Psoas muscle (tissue), 8 donors: ENCODE data around the gene SMTNL1. TPM values are rescaled to one million over a fixed set of nuclear protein-coding genes. Genes with fewer than 3 reads are reported as not detected.

Experiments
- ATAC-seq, 4 donors: fragments of 200-7000 bp; cut with Tn5 transposase; one replicate each; pipeline ENCODE4 v1.9.1; 2020; ENCODE audit warnings: moderate library complexity in 3 of 4, mild to moderate bottlenecking in 2 of 4
- DNase-seq, 2 donors: peaks; one replicate each; pipeline ENCODE4 v3.0.0-alpha.2; 2020
- H3K27ac ChIP-seq: fragments of 200-600 bp; one replicate; pipeline ENCODE4 v1.8.0; 2022
- H3K27me3 ChIP-seq, 3 donors: fragments of 200-600 bp in 1 of 3; one replicate each; pipeline versions ENCODE4 v1.6.1 to v1.8.0; 2013 to 2022; ENCODE audit warnings: low read length in 2 of 3, mild to moderate bottlenecking in 2 of 3, moderate library complexity in 1 of 3; ENCODE audit not compliant: insufficient read depth in 3 of 3
- H3K36me3 ChIP-seq, 2 donors: fragments of 200-600 bp in 1 of 2; one replicate each; pipeline versions ENCODE4 v1.6.1 to v1.8.0; 2013 to 2022; ENCODE audit warnings: low read depth in 1 of 2, mild to moderate bottlenecking in 1 of 2, moderate library complexity in 1 of 2; ENCODE audit not compliant: insufficient read depth in 1 of 2
- H3K4me1 ChIP-seq: fragments of 200-600 bp; one replicate; pipeline ENCODE4 v1.8.0; 2022
- H3K4me3 ChIP-seq: fragments of 200-600 bp; one replicate; pipeline ENCODE4 v1.8.0; 2022; ENCODE audit warnings: mild to moderate bottlenecking
- H3K9me3 ChIP-seq: fragments of 200-600 bp; one replicate; pipeline ENCODE4 v1.8.0; 2022
- WGBS, 3 donors: extraction: QIAGEN DNeasy Blood & Tissue Kit; methylation state at CpG; one replicate each; pipeline versions ENCODE4 v1.1.6 to v1.1.7; 2013; 5-methylcytosine and 5-hydroxymethylcytosine counted together
- intact Hi-C, 2 donors: fragments of 100-400 bp; cut with DNase I; formaldehyde crosslinking; loops; one replicate each; pipeline versions ENCODE4 v1.11.0 to v1.14.2; 2022
- polyA plus RNA-seq, 3 donors: library from polyadenylated mRNA; stranded (reverse); fragments of 200-250 nt; gene quantifications; one replicate each; pipeline ENCODE4 v1.2.3, GENCODE V29; 2013
- total RNA-seq, 4 donors: library from RNA; stranded (reverse); fragmentation: NEBNext Ultra II Directional in 2 of 4; extraction: Animal tissue kit (Norgen Biotek cat#: 25700) in 2 of 4; gene quantifications; one replicate each; pipeline versions ENCODE4 v1.2.1 to v1.2.4, GENCODE V29; 2021 to 2023
- TF ChIP-seq, protein P1 (sequence below): fragments of 200-600 bp; IDR thresholded peaks from one replicate; pipeline ENCODE4 v1.8.0; 2022; ENCODE audit warnings: antibody characterized with exemption
- donor health status: healthy with polysubstance abuse.
- donor health status: DM: no; HTN: no; CAD: no; lungs with moderate emphysema.
- donor health status: Bipolar disorder and iron deficiency.
- donor health status: healthy.
- donor health status: DM: yes; HTN: yes; CAD: no.
- donor health status: DM: no; HTN: no; CAD: no.
- donor health status: DM: no; HTN: no; CAD: no.
- donor health status: DM: yes; HTN: yes; CAD: no.

Gene SMTNL1
- total and polyA plus RNA-seq, 7 donors, result 6.7 to 118 (median 16.1) TPM

GRCh38 chr11:57596266-57596885 lies 59.0 kb downstream of the SMTNL1 start:
- intact Hi-C loops, result no loop called here

DNA sequence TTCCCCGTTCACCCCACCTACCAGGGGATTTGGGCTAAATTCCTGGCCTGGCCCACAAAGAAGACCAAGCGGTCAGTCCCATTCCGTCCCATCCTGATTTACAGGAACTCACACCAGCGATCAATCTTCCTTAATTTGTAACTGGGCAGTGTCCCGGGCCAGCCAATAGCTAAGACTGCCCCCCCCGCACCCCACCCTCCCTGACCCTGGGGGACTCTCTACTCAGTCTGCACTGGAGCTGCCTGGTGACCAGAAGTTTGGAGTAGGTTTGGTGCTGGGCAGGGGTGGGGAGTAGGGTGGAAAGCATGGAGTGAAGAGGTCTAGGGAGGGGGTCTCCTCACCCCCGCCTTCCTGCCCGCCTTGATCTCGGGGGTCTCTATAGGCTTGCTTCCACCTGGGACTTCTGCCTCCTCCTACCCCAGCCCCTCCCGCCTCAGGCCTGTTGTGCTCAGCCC lies 60.1 kb downstream of the SMTNL1 start, which contains the start of gene SERPING1:
SERPING1 (plus strand) TSS at position 225 of the 455 bp plus-strand sequence. CDS start 586 bp downstream, outside the sequence.
- H3K4me1 ChIP-seq, result no peaks in the 10 kb centered on the region
- H3K4me3 ChIP-seq, result peak within 1 kb of the TSS; percentile 61
- peak; percentile 84 for DNase-seq
- WGBS, 3 donors, result 15 to 24% (median 21%) methylated on average over 9 to 10 of the region's 10 CpGs
- intact Hi-C loops, result no loop called here
- peaks cover 0 to 12% (median 0%) of the 10 kb centered on the region in 3 donors for H3K27me3 ChIP-seq
- TF ChIP-seq, protein P1, sequence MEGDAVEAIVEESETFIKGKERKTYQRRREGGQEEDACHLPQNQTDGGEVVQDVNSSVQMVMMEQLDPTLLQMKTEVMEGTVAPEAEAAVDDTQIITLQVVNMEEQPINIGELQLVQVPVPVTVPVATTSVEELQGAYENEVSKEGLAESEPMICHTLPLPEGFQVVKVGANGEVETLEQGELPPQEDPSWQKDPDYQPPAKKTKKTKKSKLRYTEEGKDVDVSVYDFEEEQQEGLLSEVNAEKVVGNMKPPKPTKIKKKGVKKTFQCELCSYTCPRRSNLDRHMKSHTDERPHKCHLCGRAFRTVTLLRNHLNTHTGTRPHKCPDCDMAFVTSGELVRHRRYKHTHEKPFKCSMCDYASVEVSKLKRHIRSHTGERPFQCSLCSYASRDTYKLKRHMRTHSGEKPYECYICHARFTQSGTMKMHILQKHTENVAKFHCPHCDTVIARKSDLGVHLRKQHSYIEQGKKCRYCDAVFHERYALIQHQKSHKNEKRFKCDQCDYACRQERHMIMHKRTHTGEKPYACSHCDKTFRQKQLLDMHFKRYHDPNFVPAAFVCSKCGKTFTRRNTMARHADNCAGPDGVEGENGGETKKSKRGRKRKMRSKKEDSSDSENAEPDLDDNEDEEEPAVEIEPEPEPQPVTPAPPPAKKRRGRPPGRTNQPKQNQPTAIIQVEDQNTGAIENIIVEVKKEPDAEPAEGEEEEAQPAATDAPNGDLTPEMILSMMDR, result no peak
- H3K27ac ChIP-seq, result peak within 1 kb of the TSS; percentile 68
- no peaks in the 10 kb centered on the region for H3K9me3 ChIP-seq
- H3K36me3 ChIP-seq, result peaks cover 0 to 2% of the 10 kb centered on the region in 2 donors
- peak; percentile 51 to 83 (median 71) for ATAC-seq

More at GRCh38 chr11:57596266-57596885, 59.0 kb downstream of the SMTNL1 start:
- 78 to 81% (median 79%) methylated on average over 5 of the region's 5 CpGs for WGBS, 3 donors
- Histone ChIP-seq H3K4me1 (no peaks in the 10 kb centered on the region), H3K4me3 (no peak overlapping the region), H3K9me3 (no peaks in the 10 kb centered on the region), H3K36me3 (peaks cover 0 to 2% of the 10 kb centered on the region in 2 donors), H3K27me3 (peaks cover 0 to 12% (median 0%) of the 10 kb centered on the region in 3 donors), H3K27ac (peak overlapping the region; percentile 68)
- DNase-seq (no peak), ATAC-seq (no peak)
- TF ChIP-seq, protein P1, result no peak

- ATAC-seq (peak; percentile 77 to 89 (median 80)), DNase-seq (peak; percentile 86 to 93)
- Histone ChIP-seq H3K27me3 (peaks cover 0 to 12% (median 0%) of the 10 kb centered on the region in 3 donors), H3K4me1 (no peaks in the 10 kb centered on the region), H3K27ac (peak overlapping the region; percentile 68), H3K9me3 (no peaks in the 10 kb centered on the region), H3K36me3 (peaks cover 0 to 2% of the 10 kb centered on the region in 2 donors), H3K4me3 (peak overlapping the region; percentile 61)
- WGBS, 3 donors, result 2 to 5% (median 3%) methylated on average over 21 to 33 of the region's 33 CpGs
- TF ChIP-seq, protein P1, result no peak
- intact Hi-C loops, result no loop called here
Observed at GRCh38 chr11:57597916-57598830, 60.8 kb downstream of the SMTNL1 start.

- Histone ChIP-seq H3K27ac (peak overlapping the region; percentile 68), H3K4me1 (no peaks in the 10 kb centered on the region), H3K9me3 (no peaks in the 10 kb centered on the region), H3K4me3 (peak overlapping the region; percentile 61), H3K36me3 (peaks cover 0 to 2% of the 10 kb centered on the region in 2 donors), H3K27me3 (peaks cover 0 to 12% (median 0%) of the 10 kb centered on the region in 3 donors)
- WGBS, 3 donors, result 44 to 60% (median 49%) methylated on average over 5 of the region's 5 CpGs
- intact Hi-C loops, result no loop called here
- no peak for ATAC-seq
- TF ChIP-seq, protein P1, result no peak
- no peak for DNase-seq
Observed at GRCh38 chr11:57598831-57599155, 61.4 kb downstream of the SMTNL1 start.
